HepG2 (cell line): ENCODE data around the gene LMOD1. TPM values are rescaled to one million over a fixed set of nuclear protein-coding genes. Genes with fewer than 3 reads are reported as not detected.

ENCODE experiments used
- AKNA ChIP-seq: sonication (generic); formaldehyde crosslinking; IDR thresholded peaks from 2 replicates; pipeline ENCODE4 v1.4.0; 2020; ENCODE audit warnings: missing genetic modification reagents, borderline replicate concordance
- CTCF ChIP-seq: sonication (generic); formaldehyde crosslinking; IDR thresholded peaks from 2 replicates; pipeline ENCODE4 v1.5.0; 2020; ENCODE audit warnings: mild to moderate bottlenecking, missing genetic modification reagents, moderate library complexity
- FOSL1 ChIP-seq: sonication (generic); formaldehyde crosslinking; IDR thresholded peaks from 2 replicates; pipeline ENCODE4 v1.9.0; 2021; ENCODE audit warnings: missing genetic modification reagents, borderline replicate concordance
- FOSL2 ChIP-seq: sonication (generic); formaldehyde crosslinking; IDR thresholded peaks from 2 replicates; pipeline ENCODE4 v1.4.0; 2020; ENCODE audit warnings: missing genetic modification reagents
- FOXK1 ChIP-seq: sonication (generic); formaldehyde crosslinking; IDR thresholded peaks from 2 replicates; pipeline ENCODE4 v1.4.0; 2020; ENCODE audit warnings: low read depth, missing genetic modification reagents, borderline replicate concordance
- KLF15 ChIP-seq: sonication (generic); formaldehyde crosslinking; IDR thresholded peaks from 2 replicates; pipeline ENCODE4 v1.8.1; 2023; ENCODE audit warnings: borderline replicate concordance, mild to moderate bottlenecking, inconsistent platforms, missing genetic modification reagents, mixed read lengths
- NR2F6 ChIP-seq, 2 experiments: IDR thresholded peaks; 2 replicates each; pipeline ENCODE4 v1.6.1; 2016; ENCODE audit warnings: antibody characterized with exemption in 1 of 2, mild to moderate bottlenecking in 1 of 2
- SOX6 ChIP-seq, 2 experiments: fragments of 450-650 bp in 1 of 2; sonication (generic) in 1 of 2; formaldehyde crosslinking in 1 of 2; IDR thresholded peaks; 2 replicates each; pipeline versions ENCODE4 v1.4.0 to v1.6.1; 2017 to 2020; ENCODE audit warnings: antibody characterized with exemption in 1 of 2, mild to moderate bottlenecking in 1 of 2, missing genetic modification reagents in 1 of 2
- ZBTB20 ChIP-seq: sonication (generic); formaldehyde crosslinking; IDR thresholded peaks from 2 replicates; pipeline ENCODE4 v1.8.1; 2023; ENCODE audit warnings: missing genetic modification reagents, low read depth, mild to moderate bottlenecking, borderline replicate concordance
- ZNF136 ChIP-seq: sonication (generic); formaldehyde crosslinking; IDR thresholded peaks from 2 replicates; pipeline ENCODE4 v1.8.1; 2022; ENCODE audit warnings: low read depth, mild to moderate bottlenecking, moderate library complexity, missing genetic modification reagents
- ZNF264 ChIP-seq: sonication (generic); formaldehyde crosslinking; IDR thresholded peaks from 2 replicates; pipeline ENCODE4 v1.4.0; 2020; ENCODE audit warnings: missing genetic modification reagents
- ZNF331 ChIP-seq: sonication (generic); formaldehyde crosslinking; IDR thresholded peaks from 2 replicates; pipeline ENCODE4 v1.4.0; 2020; ENCODE audit warnings: missing genetic modification reagents
- ZNF687 ChIP-seq: sonication (generic); formaldehyde crosslinking; IDR thresholded peaks from 2 replicates; pipeline ENCODE4 v1.5.1; 2020; ENCODE audit warnings: mild to moderate bottlenecking, missing genetic modification reagents, moderate library complexity
- ZNF768 ChIP-seq: sonication (generic); formaldehyde crosslinking; IDR thresholded peaks from 2 replicates; pipeline ENCODE4 v1.4.0; 2020; ENCODE audit warnings: missing genetic modification reagents
- ZNF773 ChIP-seq: sonication (generic); formaldehyde crosslinking; IDR thresholded peaks from 2 replicates; pipeline ENCODE4 v1.4.0; 2020; ENCODE audit warnings: missing genetic modification reagents, borderline replicate concordance
- ZSCAN9 ChIP-seq: IDR thresholded peaks from 2 replicates; pipeline ENCODE4 v1.6.1; 2016; ENCODE audit warnings: borderline replicate concordance
- polyA plus RNA-seq, 8 experiments: library from polyadenylated mRNA; depleted of rRNA in 3 of 8; stranded (reverse) in 7 of 8; unstranded in 1 of 8; fragments of >200 nt; fragmentation: Illumina TruSeq in 4 of 8; extraction: Trizol in 4 of 8; gene quantifications; 2 replicates each; pipeline versions ENCODE4 v1.2.1 to v1.2.3, GENCODE V29; 2011 to 2016; ENCODE audit warnings: low read depth in 4 of 8, missing spikeins in 1 of 8, mixed read lengths in 1 of 8; ENCODE audit not compliant: insufficient read depth in 1 of 8
- total RNA-seq, 5 experiments: library from RNA; depleted of rRNA; stranded (reverse); fragments of >200 nt; fragmentation: Illumina TruSeq; extraction: Trizol; gene quantifications; 2 replicates each; pipeline ENCODE4 v1.2.3, GENCODE V29; 2016; ENCODE audit warnings: low read depth in 1 of 5

The LMOD1 gene
- total and polyA plus RNA-seq, 2 of the 13 experiments (the other 11 are each of a cell fraction or from before 2014, with no cell fraction given): not detected

GRCh38 chr1:201916649-201917249 is 29.6 kb downstream of the LMOD1 start (continued):
- peak; percentile 25; the same call in 1 of the 2 replicates for TF ChIP-seq ZNF687 (CRISPR knock-in tag)
- TF ChIP-seq NR2F6 (IDR thresholded peaks at IDR 0.05): no peak
- 0 out of 2 replicates have a peak, but pooled peaks have one; percentile 39 for TF ChIP-seq NR2F6 (CRISPR knock-in tag; IDR thresholded peaks at IDR 0.05)
- no peak for TF ChIP-seq FOSL1 (CRISPR knock-in tag)
- TF ChIP-seq KLF15 (CRISPR knock-in tag): no peak
- TF ChIP-seq ZNF773 (CRISPR knock-in tag): no peak
- TF ChIP-seq ZBTB20 (CRISPR knock-in tag): no peak
- peak; percentile 87; the same call in 1 of the 2 replicates for TF ChIP-seq ZNF768 (CRISPR knock-in tag)
- TF ChIP-seq ZNF331 (CRISPR knock-in tag): peak; percentile 84; the same call in 1 of the 2 replicates
- TF ChIP-seq SOX6 (IDR thresholded peaks at IDR 0.05): no peak
- 0 out of 2 replicates have a peak, but pooled peaks have one; percentile 10 for TF ChIP-seq SOX6 (CRISPR knock-in tag; IDR thresholded peaks at IDR 0.05)
- 0 out of 2 replicates have a peak, but pooled peaks have one; percentile 5 for TF ChIP-seq CTCF (CRISPR knock-in tag)
- TF ChIP-seq ZNF264 (CRISPR knock-in tag): no peak
- no peak for TF ChIP-seq FOXK1
- no peak for TF ChIP-seq ZSCAN9 (CRISPR knock-in tag)
- TF ChIP-seq FOSL2: peak; percentile 54
- TF ChIP-seq AKNA: no peak
- no peak for TF ChIP-seq ZNF136 (CRISPR knock-in tag)
